Measurements from ENCODE around the gene RANBP10. TPM values are rescaled to one million over a fixed set of nuclear protein-coding genes. Genes with fewer than 3 reads are reported as not detected.

The RANBP10 gene
- total RNA-seq, 6 donors from 2014 or later: 6.5 to 50.3 (median 17.0) TPM

DNA sequence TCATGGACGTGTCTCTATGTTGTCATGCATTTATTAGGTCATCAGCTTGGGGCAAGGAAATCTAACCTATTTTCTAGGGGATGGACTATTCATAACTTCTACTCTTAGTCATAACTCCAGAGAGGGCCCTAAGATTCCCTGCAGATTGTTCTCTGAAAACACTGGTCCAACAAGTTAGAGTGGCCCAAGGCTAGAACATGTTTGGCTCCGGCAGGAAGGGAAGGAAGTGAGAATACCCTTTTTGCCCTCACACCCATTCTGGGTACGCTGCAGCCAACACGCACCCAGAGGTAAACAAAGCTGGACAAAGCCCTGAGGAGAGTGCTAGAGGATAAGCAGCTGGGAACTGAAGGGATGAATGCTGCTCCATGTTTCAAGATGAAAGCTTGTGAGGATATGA is 129.8 kb downstream of the RANBP10 start:
- no peak for DNase-seq
- peak overlapping the region in 2 of 4 donors; percentile 48 to 90 for H3K27ac ChIP-seq
- TF ChIP-seq POLR2A (IDR thresholded peaks at IDR 0.05) (no peak), EP300 (IDR thresholded peaks at IDR 0.05) (no peak), POLR2AphosphoS5 (IDR thresholded peaks at IDR 0.05) (peak in 1 of 2 donors; percentile 46)
- TF ChIP-seq, protein P1, sequence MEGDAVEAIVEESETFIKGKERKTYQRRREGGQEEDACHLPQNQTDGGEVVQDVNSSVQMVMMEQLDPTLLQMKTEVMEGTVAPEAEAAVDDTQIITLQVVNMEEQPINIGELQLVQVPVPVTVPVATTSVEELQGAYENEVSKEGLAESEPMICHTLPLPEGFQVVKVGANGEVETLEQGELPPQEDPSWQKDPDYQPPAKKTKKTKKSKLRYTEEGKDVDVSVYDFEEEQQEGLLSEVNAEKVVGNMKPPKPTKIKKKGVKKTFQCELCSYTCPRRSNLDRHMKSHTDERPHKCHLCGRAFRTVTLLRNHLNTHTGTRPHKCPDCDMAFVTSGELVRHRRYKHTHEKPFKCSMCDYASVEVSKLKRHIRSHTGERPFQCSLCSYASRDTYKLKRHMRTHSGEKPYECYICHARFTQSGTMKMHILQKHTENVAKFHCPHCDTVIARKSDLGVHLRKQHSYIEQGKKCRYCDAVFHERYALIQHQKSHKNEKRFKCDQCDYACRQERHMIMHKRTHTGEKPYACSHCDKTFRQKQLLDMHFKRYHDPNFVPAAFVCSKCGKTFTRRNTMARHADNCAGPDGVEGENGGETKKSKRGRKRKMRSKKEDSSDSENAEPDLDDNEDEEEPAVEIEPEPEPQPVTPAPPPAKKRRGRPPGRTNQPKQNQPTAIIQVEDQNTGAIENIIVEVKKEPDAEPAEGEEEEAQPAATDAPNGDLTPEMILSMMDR (IDR thresholded peaks at IDR 0.05): no peak
- H3K4me3 ChIP-seq: no peak overlapping the region
- no peaks in the 10 kb centered on the region for H3K9me3 ChIP-seq
- WGBS, 2 donors: 42 to 49% methylated on average over 4 of the region's 4 CpGs
- H3K4me1 ChIP-seq: peaks cover 34 to 56% (median 43%) of the 10 kb centered on the region in 4 donors
- H3K27me3 ChIP-seq: no peaks in the 10 kb centered on the region
- peaks cover 0 to 9% (median 2%) of the 10 kb centered on the region in 4 donors for H3K36me3 ChIP-seq
- no peak for ATAC-seq (ENCODE audit: low FRiP score in 2 of 2)

DNA sequence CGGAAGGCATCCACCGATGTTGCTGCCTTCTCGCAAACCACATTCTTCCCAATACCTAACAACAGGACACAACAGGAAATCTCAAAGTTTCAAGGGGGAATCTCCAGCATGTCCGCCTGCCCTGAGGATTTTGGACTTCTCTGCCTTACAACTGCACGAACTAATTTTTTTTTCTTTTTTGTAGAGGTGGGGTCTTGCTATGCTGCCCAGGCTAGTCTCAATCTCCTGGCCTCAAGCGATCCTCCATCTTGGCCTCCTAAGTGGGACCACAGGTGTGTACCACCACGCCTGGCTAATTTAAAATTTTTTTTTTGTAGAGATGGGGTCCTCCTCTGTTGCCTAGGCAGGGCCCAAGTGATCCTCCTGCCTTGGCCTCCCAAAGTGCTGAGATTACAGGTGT is 130.4 kb downstream of the RANBP10 start:
- DNase-seq (no peak), ATAC-seq (ENCODE audit: low FRiP score in 2 of 2) (no peak)
- H3K36me3 ChIP-seq: peaks cover 0 to 9% (median 2%) of the 10 kb centered on the region in 4 donors
- TF ChIP-seq POLR2A (IDR thresholded peaks at IDR 0.05) (no peak), EP300 (IDR thresholded peaks at IDR 0.05) (no peak), POLR2AphosphoS5 (IDR thresholded peaks at IDR 0.05) (no peak)
- TF ChIP-seq, protein P1 (IDR thresholded peaks at IDR 0.05): no peak
- H3K4me1 ChIP-seq: peaks cover 34 to 56% (median 43%) of the 10 kb centered on the region in 4 donors
- peak overlapping the region in 2 of 4 donors; percentile 48 to 90 for H3K27ac ChIP-seq
- H3K27me3 ChIP-seq: no peaks in the 10 kb centered on the region
- no peak overlapping the region for H3K4me3 ChIP-seq
- no peaks in the 10 kb centered on the region for H3K9me3 ChIP-seq
- 92 to 96% methylated on average over 7 of the region's 7 CpGs for WGBS, 2 donors

DNA sequence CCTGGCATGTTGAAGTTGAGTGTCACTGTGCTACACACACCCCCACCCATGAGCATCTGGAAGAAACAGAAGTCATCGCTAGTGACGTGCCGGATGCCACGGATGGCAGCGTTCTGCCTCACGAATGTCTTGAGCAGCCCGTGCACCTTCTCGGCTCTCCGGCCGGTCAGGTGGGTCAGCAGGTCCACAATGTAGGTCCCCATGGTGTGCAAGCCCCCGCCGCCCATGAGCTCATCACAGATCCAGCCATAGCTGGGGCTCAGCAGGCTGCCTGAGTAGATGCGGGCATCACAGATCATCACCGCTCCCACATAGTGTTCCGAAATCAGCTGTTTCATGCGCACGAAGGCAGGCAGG is 130.8 kb downstream of the RANBP10 start:
- ATAC-seq (ENCODE audit: low FRiP score in 2 of 2) (no peak), DNase-seq (peak in 1 of 2 donors; percentile 71)
- WGBS, 2 donors: 97 to 99% methylated on average over 10 to 17 of the region's 17 CpGs
- H3K9me3 ChIP-seq: no peaks in the 10 kb centered on the region
- H3K36me3 ChIP-seq: peaks cover 0 to 9% (median 2%) of the 10 kb centered on the region in 4 donors
- TF ChIP-seq POLR2AphosphoS5 (IDR thresholded peaks at IDR 0.05) (no peak), POLR2A (IDR thresholded peaks at IDR 0.05) (no peak), EP300 (IDR thresholded peaks at IDR 0.05) (no peak)
- TF ChIP-seq, protein P1 (IDR thresholded peaks at IDR 0.05): no peak
- no peaks in the 10 kb centered on the region for H3K27me3 ChIP-seq
- H3K27ac ChIP-seq: peak overlapping the region in 3 of 4 donors; percentile 87 to 90 (median 88)
- H3K4me3 ChIP-seq: no peak overlapping the region
- H3K4me1 ChIP-seq: peaks cover 34 to 56% (median 43%) of the 10 kb centered on the region in 4 donors

DNA sequence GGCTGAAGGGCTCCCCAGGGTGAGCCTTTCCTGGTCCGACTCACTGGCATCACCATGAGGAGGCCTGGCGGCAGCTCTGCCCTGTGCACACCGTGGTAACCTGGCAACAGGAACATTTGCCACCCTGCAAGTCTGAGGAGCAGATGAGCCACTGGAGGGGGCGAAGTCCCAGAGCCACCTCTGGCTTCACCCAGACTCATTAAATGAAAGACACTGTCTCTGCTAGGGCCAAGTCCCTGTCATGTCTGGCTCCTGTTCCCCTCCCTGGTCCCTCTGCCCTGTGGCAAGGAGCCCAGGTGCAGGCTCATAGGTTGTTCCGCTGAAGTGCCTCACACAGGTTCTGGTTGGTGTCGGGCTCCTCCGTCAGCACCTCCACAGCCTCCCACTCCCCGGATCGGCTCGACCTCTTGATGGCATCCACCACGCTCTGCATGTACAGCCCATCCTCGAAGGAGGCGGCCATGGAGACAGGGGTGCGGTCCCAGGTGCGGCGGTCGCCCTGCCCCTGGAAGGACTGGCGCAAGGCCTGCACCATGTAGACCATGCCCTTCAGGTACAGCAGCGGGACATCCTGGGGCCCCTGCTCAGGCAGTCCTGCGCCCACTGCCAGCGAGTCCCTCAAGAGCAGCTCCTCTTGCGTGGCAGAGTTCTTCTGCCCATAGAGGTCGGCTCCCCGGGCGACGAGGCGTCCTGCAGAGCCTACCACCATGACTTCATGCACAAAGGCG is 131.3 kb downstream of the RANBP10 start:
- DNase-seq (peak in 1 of 2 donors; percentile 79), ATAC-seq (ENCODE audit: low FRiP score in 2 of 2) (no peak)
- H3K27ac ChIP-seq: peak overlapping the region; percentile 76 to 90 (median 88)
- no peak overlapping the region for H3K4me3 ChIP-seq
- peaks cover 34 to 56% (median 43%) of the 10 kb centered on the region in 4 donors for H3K4me1 ChIP-seq
- no peaks in the 10 kb centered on the region for H3K9me3 ChIP-seq
- WGBS, 2 donors: 96 to 97% methylated on average over 15 to 23 of the region's 28 CpGs
- H3K36me3 ChIP-seq: peaks cover 0 to 9% (median 2%) of the 10 kb centered on the region in 4 donors
- TF ChIP-seq, protein P1 (IDR thresholded peaks at IDR 0.05): no peak
- TF ChIP-seq POLR2A (IDR thresholded peaks at IDR 0.05): no peak
- TF ChIP-seq EP300 (IDR thresholded peaks at IDR 0.05): no peak
- TF ChIP-seq POLR2AphosphoS5 (IDR thresholded peaks at IDR 0.05): no peak
- H3K27me3 ChIP-seq: no peaks in the 10 kb centered on the region
